WTC11 (cell line): ENCODE data around the gene CEMIP. TPM values are rescaled to one million over a fixed set of nuclear protein-coding genes. Genes with fewer than 3 reads are reported as not detected.

Source experiments
- ATAC-seq: fragments of 200-7000 bp; cut with Tn5 transposase; 2 replicates; pipeline ENCODE4 v1.10.0; 2021; ENCODE audit warnings: mild to moderate bottlenecking, moderate library complexity
- CTCF ChIA-PET: fragments of 300-600 bp; sonication (Branson Sonifier 250); formaldehyde crosslinking; loops from one replicate; lab custom pipeline; 2021; ENCODE audit warnings: antibody characterized with exemption; lab: Charles Lee
- POLR2A ChIA-PET: fragments of 350-600 bp; sonication (Branson Sonifier 250); formaldehyde crosslinking; loops from one replicate; lab custom pipeline; 2021; ENCODE audit warnings: antibody characterized with exemption; lab: Charles Lee
- DNase-seq: peaks from one replicate; pipeline ENCODE4 v3.0.0; 2021; ENCODE audit warnings: low spot score
- H3K27ac Mint-ChIP-seq: 2 replicates; pipeline ENCODE4 v1.8.0; 2021; ENCODE audit warnings: mixed read lengths
- H3K27me3 Mint-ChIP-seq: 2 replicates; pipeline ENCODE4 v1.8.0; 2021; ENCODE audit warnings: low read depth, mild to moderate bottlenecking, moderate library complexity, mixed read lengths
- H3K36me3 Mint-ChIP-seq: 2 replicates; pipeline ENCODE4 v1.8.0; 2021; ENCODE audit warnings: mixed read lengths
- H3K4me1 Mint-ChIP-seq: 2 replicates; pipeline ENCODE4 v1.8.0; 2022; ENCODE audit warnings: mixed read lengths
- H3K4me3 Mint-ChIP-seq: 2 replicates; pipeline ENCODE4 v1.8.0; 2021; ENCODE audit warnings: mild to moderate bottlenecking, moderate library complexity, mixed read lengths
- H3K9me3 Mint-ChIP-seq: 2 replicates; pipeline ENCODE4 v1.8.0; 2021; ENCODE audit warnings: mixed read lengths
- AR ChIP-seq: fragments of 250-450 bp; sonication (Bioruptor Pico); IDR thresholded peaks from 2 replicates; pipeline ENCODE4 v1.9.0; 2021; ENCODE audit warnings: mild to moderate bottlenecking
- ATF3 ChIP-seq: sonication (generic); formaldehyde crosslinking; conservative IDR thresholded peaks from 2 replicates; pipeline ENCODE4 v1.8.1; 2022; ENCODE audit warnings: mild to moderate bottlenecking, missing genetic modification reagents
- CDX4 ChIP-seq: fragments of 250-450 bp; sonication (Bioruptor Pico); IDR thresholded peaks from 2 replicates; pipeline ENCODE4 v1.9.0; 2021; ENCODE audit warnings: moderate library complexity, mild to moderate bottlenecking, inconsistent platforms, borderline replicate concordance
- ESRRA ChIP-seq: sonication (generic); formaldehyde crosslinking; IDR thresholded peaks from 2 replicates; pipeline ENCODE4 v1.8.1; 2022; ENCODE audit warnings: mild to moderate bottlenecking, missing genetic modification reagents, borderline replicate concordance
- FOXK1 ChIP-seq: sonication (generic); formaldehyde crosslinking; IDR thresholded peaks from 2 replicates; pipeline ENCODE4 v1.8.0; 2022; ENCODE audit warnings: mild to moderate bottlenecking, moderate library complexity, missing genetic modification reagents
- FOXP4 ChIP-seq: sonication (generic); formaldehyde crosslinking; IDR thresholded peaks from 2 replicates; pipeline ENCODE4 v1.8.0; 2022; ENCODE audit warnings: mild to moderate bottlenecking, missing genetic modification reagents
- IRF1 ChIP-seq: sonication (generic); formaldehyde crosslinking; IDR thresholded peaks from 2 replicates; pipeline ENCODE4 v1.8.0; 2023; ENCODE audit warnings: missing genetic modification reagents
- IRF2 ChIP-seq: sonication (generic); formaldehyde crosslinking; IDR thresholded peaks from 2 replicates; pipeline ENCODE4 v1.8.0; 2022; ENCODE audit warnings: low read depth, missing genetic modification reagents, borderline replicate concordance
- KAT7 ChIP-seq: sonication (generic); formaldehyde crosslinking; IDR thresholded peaks from 2 replicates; pipeline ENCODE4 v1.8.1; 2023; ENCODE audit warnings: missing genetic modification reagents, mild to moderate bottlenecking, borderline replicate concordance
- MAX ChIP-seq: sonication (generic); formaldehyde crosslinking; IDR thresholded peaks from 2 replicates; pipeline ENCODE4 v1.8.0; 2022; ENCODE audit warnings: mild to moderate bottlenecking, missing genetic modification reagents
- MLX ChIP-seq: sonication (generic); formaldehyde crosslinking; IDR thresholded peaks from 2 replicates; pipeline ENCODE4 v1.8.1; 2023; ENCODE audit warnings: mild to moderate bottlenecking, missing genetic modification reagents, moderate library complexity
- MYBL2 ChIP-seq: sonication (generic); formaldehyde crosslinking; IDR thresholded peaks from 2 replicates; pipeline ENCODE4 v1.8.1; 2023; ENCODE audit warnings: mild to moderate bottlenecking, moderate library complexity, missing genetic modification reagents
- NFE2L1 ChIP-seq: sonication (generic); formaldehyde crosslinking; IDR thresholded peaks from 2 replicates; pipeline ENCODE4 v1.8.1; 2023; ENCODE audit warnings: missing genetic modification reagents
- PRRX2 ChIP-seq: fragments of 250-450 bp; sonication (Bioruptor Pico); IDR thresholded peaks from 2 replicates; pipeline ENCODE4 v1.8.0; 2021; ENCODE audit warnings: mild to moderate bottlenecking
- SP1 ChIP-seq: sonication (generic); formaldehyde crosslinking; conservative IDR thresholded peaks from 2 replicates; pipeline ENCODE4 v1.8.1; 2022; ENCODE audit warnings: missing genetic modification reagents
- TCF7 ChIP-seq: sonication (generic); formaldehyde crosslinking; IDR thresholded peaks from 2 replicates; pipeline ENCODE4 v1.8.0; 2022; ENCODE audit warnings: mild to moderate bottlenecking, low read depth, missing genetic modification reagents, moderate library complexity
- TEAD1 ChIP-seq: sonication (generic); formaldehyde crosslinking; IDR thresholded peaks from 2 replicates; pipeline ENCODE4 v1.8.0; 2022; ENCODE audit warnings: mild to moderate bottlenecking, missing genetic modification reagents
- USF2 ChIP-seq: sonication (generic); formaldehyde crosslinking; IDR thresholded peaks from 2 replicates; pipeline ENCODE4 v1.8.1; 2023; ENCODE audit warnings: mild to moderate bottlenecking, missing genetic modification reagents, moderate library complexity
- ZBTB43 ChIP-seq: sonication (generic); formaldehyde crosslinking; IDR thresholded peaks from 2 replicates; pipeline ENCODE4 v1.8.1; 2023; ENCODE audit warnings: mild to moderate bottlenecking, missing genetic modification reagents
- ZNF423 ChIP-seq: fragments of 250-450 bp; sonication (Bioruptor Pico); IDR thresholded peaks from 2 replicates; pipeline ENCODE4 v2.1.2; 2022; ENCODE audit warnings: mild to moderate bottlenecking, moderate library complexity
- total RNA-seq: library from RNA; stranded (reverse); gene quantifications from 3 replicates; pipeline ENCODE4 v1.2.3, GENCODE V29; 2021

CEMIP gene
- total RNA-seq, 1 experiment from 2014 or later: 0.87 TPM

GRCh38 chr15:80929689-80930088 is 150.5 kb downstream of the CEMIP start (continued):
- TF ChIP-seq AR (CRISPR knock-in tag) (no peak), ATF3 (CRISPR knock-in tag) (no peak), MYBL2 (no peak), USF2 (CRISPR knock-in tag) (no peak)

GRCh38 chr15:80931191-80931590 is 152.0 kb downstream of the CEMIP start:
- no peaks in the 10 kb centered on the region for H3K9me3 Mint-ChIP-seq
- H3K4me3 Mint-ChIP-seq: no peak overlapping the region
- no peak overlapping the region for H3K27ac Mint-ChIP-seq
- CTCF ChIA-PET: no interaction called here
- ATAC-seq: no peak
- H3K36me3 Mint-ChIP-seq: no peaks in the 10 kb centered on the region; the same call in 1 of the 2 replicates
- H3K27me3 Mint-ChIP-seq: no peaks in the 10 kb centered on the region
- no peak for DNase-seq
- TF ChIP-seq TEAD1: no peak
- no peak for TF ChIP-seq PRRX2 (CRISPR knock-in tag)
- no peak for TF ChIP-seq FOXP4 (CRISPR knock-in tag)
- no peak for TF ChIP-seq ZNF423 (CRISPR knock-in tag)
- TF ChIP-seq TCF7: no peak
- no peak for TF ChIP-seq KAT7
- TF ChIP-seq IRF1 (CRISPR knock-in tag): no peak
- TF ChIP-seq ZBTB43 (CRISPR knock-in tag): no peak
- TF ChIP-seq NFE2L1 (CRISPR knock-in tag): no peak
- POLR2A ChIA-PET: no interaction called here
- H3K4me1 Mint-ChIP-seq: peaks cover 7% of the 10 kb centered on the region

GRCh38 chr15:80931721-80932512 is 152.7 kb downstream of the CEMIP start:
- POLR2A ChIA-PET: no interaction called here

More at GRCh38 chr15:80931721-80932512, 152.7 kb downstream of the CEMIP start:
- Mint-ChIP-seq H3K27ac (no peak overlapping the region), H3K4me3 (no peak overlapping the region), H3K9me3 (no peaks in the 10 kb centered on the region), H3K27me3 (no peaks in the 10 kb centered on the region), H3K4me1 (peaks cover 7% of the 10 kb centered on the region), H3K36me3 (peaks cover 4% of the 10 kb centered on the region; the same call in 1 of the 2 replicates)
- TF ChIP-seq MLX (CRISPR knock-in tag) (no peak), ZNF423 (CRISPR knock-in tag) (no peak), ESRRA (CRISPR knock-in tag) (no peak), MAX (CRISPR knock-in tag) (no peak), CDX4 (CRISPR knock-in tag) (no peak), FOXK1 (CRISPR knock-in tag) (no peak), IRF2 (no peak), SP1 (CRISPR knock-in tag) (no peak)
- no peak for ATAC-seq
- CTCF ChIA-PET: no interaction called here
- DNase-seq: no peak
